ENCODE results near the gene TBL1X. TPM values are rescaled to one million over a fixed set of nuclear protein-coding genes. Genes with fewer than 3 reads are reported as not detected.

The TBL1X gene
- total and polyA plus RNA-seq, 12 donors = 5.0 to 256 (median 28.1) TPM

GRCh38 chrX:9770319-9770718, 305.5 kb downstream of the TBL1X start:
- no peak overlapping the region for H3K4me3 ChIP-seq
- H3K36me3 ChIP-seq (replicated peaks in 1 of 2) = no peaks in the 10 kb centered on the region
- H3K27ac ChIP-seq = no peak overlapping the region
- H3K27me3 ChIP-seq = peaks cover 7% of the 10 kb centered on the region
- 50 to 68% (median 64%) methylated on average over 1 of the region's 1 CpG for WGBS, 4 donors
- no peaks in the 10 kb centered on the region for H3K9me3 ChIP-seq (replicated peaks in 1 of 3)
- TF ChIP-seq POLR2A (IDR thresholded peaks at IDR 0.05) (no peak), CTCF (IDR thresholded peaks at IDR 0.05) (no peak)
- DNase-seq = no peak
- no peaks in the 10 kb centered on the region for H3K4me1 ChIP-seq (replicated peaks in 1 of 2)
- intact Hi-C loops (cut with DNase I) = no loop called here

GRCh38 chrX:9772943-9773342, 308.1 kb downstream of the TBL1X start:
- no peaks in the 10 kb centered on the region for H3K4me1 ChIP-seq (replicated peaks in 1 of 2)
- TF ChIP-seq POLR2A (IDR thresholded peaks at IDR 0.05) (no peak), CTCF (IDR thresholded peaks at IDR 0.05) (no peak)
- H3K36me3 ChIP-seq (replicated peaks in 1 of 2) = no peaks in the 10 kb centered on the region
- no peak overlapping the region for H3K4me3 ChIP-seq
- H3K9me3 ChIP-seq (replicated peaks in 1 of 3) = no peaks in the 10 kb centered on the region
- intact Hi-C loops (cut with DNase I) = no loop called here
- no peak for DNase-seq
- H3K27ac ChIP-seq = no peak overlapping the region
- H3K27me3 ChIP-seq = no peaks in the 10 kb centered on the region
- 81 to 88% (median 85%) methylated on average over 6 of the region's 6 CpGs for WGBS, 4 donors

GRCh38 chrX:9775930-9776329, 311.1 kb downstream of the TBL1X start:
- Histone ChIP-seq H3K36me3 (replicated peaks in 1 of 2) (no peaks in the 10 kb centered on the region), H3K9me3 (replicated peaks in 1 of 3) (no peaks in the 10 kb centered on the region), H3K4me3 (no peak overlapping the region), H3K4me1 (replicated peaks in 1 of 2) (no peaks in the 10 kb centered on the region), H3K27me3 (no peaks in the 10 kb centered on the region), H3K27ac (no peak overlapping the region)
- TF ChIP-seq CTCF (IDR thresholded peaks at IDR 0.05) (no peak), POLR2A (IDR thresholded peaks at IDR 0.05) (no peak)
- intact Hi-C loops (cut with DNase I) = no loop called here
- 72 to 88% (median 75%) methylated on average over 2 to 8 of the region's 8 CpGs for whole genome bisulfite sequencing, 4 donors
- DNase-seq = no peak

- no peak overlapping the region for H3K4me3 ChIP-seq
- H3K27ac ChIP-seq = no peak overlapping the region
- no peaks in the 10 kb centered on the region for H3K9me3 ChIP-seq (replicated peaks in 1 of 3)
- TF ChIP-seq CTCF (IDR thresholded peaks at IDR 0.05) (no peak), POLR2A (IDR thresholded peaks at IDR 0.05) (no peak)
- 80 to 81% (median 81%) methylated on average over 3 to 7 of the region's 7 CpGs for WGBS, 4 donors
- no peaks in the 10 kb centered on the region for H3K36me3 ChIP-seq (replicated peaks in 1 of 2)
- no peak for DNase-seq
- intact Hi-C loops (cut with DNase I) = no loop called here
- peaks cover 19% of the 10 kb centered on the region for H3K27me3 ChIP-seq
- no peaks in the 10 kb centered on the region for H3K4me1 ChIP-seq (replicated peaks in 1 of 2)
Observed at GRCh38 chrX:9781941-9782340, 317.1 kb downstream of the TBL1X start.

All from adrenal gland (tissue), 12 donors.